ENCODE results near the gene SMYD1. TPM values are rescaled to one million over a fixed set of nuclear protein-coding genes. Genes with fewer than 3 reads are reported as not detected.

Gene SMYD1
- total and polyA plus RNA-seq, 2 donors (not counting 1 experiment from before 2014, with no cell fraction given), result not detected

DNA sequence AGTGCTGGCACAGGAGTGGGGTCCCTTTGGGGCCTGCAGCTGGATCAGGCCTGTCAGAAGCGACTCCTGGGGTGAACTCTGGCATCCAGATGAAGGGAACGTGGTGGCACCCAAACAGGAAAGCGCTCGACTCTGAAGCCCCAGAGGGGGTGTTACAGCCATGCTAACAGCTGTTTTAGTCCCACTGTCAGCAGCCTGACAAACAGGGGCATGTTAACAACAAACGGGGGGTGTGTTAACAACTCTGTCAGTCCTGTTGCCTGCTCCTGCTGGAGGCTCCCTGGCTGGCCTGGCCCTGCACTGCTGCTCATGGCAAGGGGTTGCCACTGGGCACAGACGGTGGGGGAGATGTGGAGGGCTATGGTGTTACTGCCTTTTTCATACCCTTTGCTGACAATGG is 48.7 kb upstream of the SMYD1 start:
- no peak overlapping the region for H3K4me3 ChIP-seq (ENCODE audit: control extremely low read depth in 1 of 5, extremely low read depth in 1 of 5, insufficient read depth in 1 of 5, low read depth in 2 of 5, low read length in 4 of 5)
- ATAC-seq (ENCODE audit: low read depth), result no peak

DNA sequence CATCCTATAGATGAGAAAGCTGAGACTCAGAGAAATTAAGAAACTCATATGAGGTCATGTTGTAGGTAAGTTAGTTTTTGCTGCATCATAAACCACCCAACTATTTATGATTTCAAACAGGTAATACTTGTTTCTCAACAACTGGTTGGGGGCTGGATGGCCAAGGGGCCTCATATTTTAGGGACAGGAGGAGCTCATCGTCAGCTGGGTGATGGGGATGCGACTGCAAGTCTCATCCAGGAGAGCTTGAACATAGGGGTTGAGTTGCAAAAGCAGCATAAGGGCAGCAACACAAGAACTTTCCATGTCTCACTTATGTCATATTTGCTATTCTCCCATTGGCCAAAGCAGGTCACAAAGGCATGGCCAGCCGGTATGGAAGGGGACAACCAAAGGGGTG is 47.6 kb upstream of the SMYD1 start:
- peaks cover 6 to 15% of the 10 kb centered on the region in 2 donors for H3K4me1 ChIP-seq (ENCODE audit: control insufficient read depth in 2 of 2, insufficient read depth in 2 of 2, low read length in 2 of 2)
- intact Hi-C loops (cut with micrococcal nuclease), result loop anchor here (5.0 to 10.0 kb wide), 2 partner anchors 1455 to 1578 kb away; partner anchors contain the start of genes CHMP3 and KDM3A
- no peak overlapping the region for H3K27ac Mint-ChIP-seq
- H2AFZ ChIP-seq (ENCODE audit: insufficient read depth, low read depth, low read length, poor library complexity, severe bottlenecking), result no peak overlapping the region
- H3K4me2 ChIP-seq (replicated peaks; ENCODE audit: low read depth, low read length, poor library complexity, severe bottlenecking), result no peak overlapping the region
- TF ChIP-seq, protein P1, sequence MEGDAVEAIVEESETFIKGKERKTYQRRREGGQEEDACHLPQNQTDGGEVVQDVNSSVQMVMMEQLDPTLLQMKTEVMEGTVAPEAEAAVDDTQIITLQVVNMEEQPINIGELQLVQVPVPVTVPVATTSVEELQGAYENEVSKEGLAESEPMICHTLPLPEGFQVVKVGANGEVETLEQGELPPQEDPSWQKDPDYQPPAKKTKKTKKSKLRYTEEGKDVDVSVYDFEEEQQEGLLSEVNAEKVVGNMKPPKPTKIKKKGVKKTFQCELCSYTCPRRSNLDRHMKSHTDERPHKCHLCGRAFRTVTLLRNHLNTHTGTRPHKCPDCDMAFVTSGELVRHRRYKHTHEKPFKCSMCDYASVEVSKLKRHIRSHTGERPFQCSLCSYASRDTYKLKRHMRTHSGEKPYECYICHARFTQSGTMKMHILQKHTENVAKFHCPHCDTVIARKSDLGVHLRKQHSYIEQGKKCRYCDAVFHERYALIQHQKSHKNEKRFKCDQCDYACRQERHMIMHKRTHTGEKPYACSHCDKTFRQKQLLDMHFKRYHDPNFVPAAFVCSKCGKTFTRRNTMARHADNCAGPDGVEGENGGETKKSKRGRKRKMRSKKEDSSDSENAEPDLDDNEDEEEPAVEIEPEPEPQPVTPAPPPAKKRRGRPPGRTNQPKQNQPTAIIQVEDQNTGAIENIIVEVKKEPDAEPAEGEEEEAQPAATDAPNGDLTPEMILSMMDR (IDR thresholded peaks at IDR 0.05), result no peak
- TF ChIP-seq EZH2 (IDR thresholded peaks at IDR 0.05; ENCODE audit: borderline replicate concordance, insufficient read depth, low read depth, low read length, poor library complexity, severe bottlenecking), result no peak
- H4K20me1 ChIP-seq (ENCODE audit: control insufficient read depth, insufficient read depth, low read length, poor library complexity, severe bottlenecking), result no peaks in the 10 kb centered on the region
- H3K27ac ChIP-seq (ENCODE audit: low read length in 2 of 2), result no peak overlapping the region
- ATAC-seq (ENCODE audit: low read depth), result no peak
- H3K27me3 ChIP-seq (replicated peaks in 1 of 4; ENCODE audit: control extremely low read depth in 1 of 4, control insufficient read depth in 3 of 4, insufficient read depth in 4 of 4, low read length in 3 of 4), result no peaks in the 10 kb centered on the region
- ChIA-PET CTCF (interaction anchor here (0.8 kb wide), 1 partner anchor 18 kb away, joined by 3 read pairs; no protein-coding TSS in a partner anchor), POLR2A (no interaction called here)
- no peak overlapping the region for H3K9ac ChIP-seq (ENCODE audit: low read length)
- no peaks in the 10 kb centered on the region for H3K9me3 Mint-ChIP-seq (ENCODE audit: insufficient read depth)
- no peaks in the 10 kb centered on the region for H3K36me3 ChIP-seq (replicated peaks in 1 of 2; ENCODE audit: control extremely low read depth in 1 of 2, control insufficient read depth in 1 of 2, extremely low read depth in 1 of 2, insufficient read depth in 2 of 2, low read length in 1 of 2)
- peaks cover 0 to 10% (median 4%) of the 10 kb centered on the region in 3 donors for H3K9me3 ChIP-seq (ENCODE audit: control extremely low read depth in 1 of 3, control insufficient read depth in 2 of 3, insufficient read depth in 1 of 3, low read length in 2 of 3)
- 100% methylated on average over 2 of the region's 3 CpGs for WGBS (ENCODE audit: insufficient coverage)
- H3K27me3 Mint-ChIP-seq, result no peaks in the 10 kb centered on the region
- H3K4me1 Mint-ChIP-seq, result peaks cover 23% of the 10 kb centered on the region
- H3K4me3 Mint-ChIP-seq, result no peak overlapping the region
- peaks cover 6% of the 10 kb centered on the region for H3K79me2 ChIP-seq (ENCODE audit: control insufficient read depth, insufficient read depth, low read length)
- no peak overlapping the region for H3K4me3 ChIP-seq (ENCODE audit: control extremely low read depth in 1 of 5, extremely low read depth in 1 of 5, insufficient read depth in 1 of 5, low read depth in 2 of 5, low read length in 4 of 5)
- DNase-seq, result no peak

More for the DNA sequence above, 48.7 kb upstream of the SMYD1 start:
- 91% methylated on average over 6 of the region's 6 CpGs for WGBS (ENCODE audit: insufficient coverage)
- TF ChIP-seq EZH2 (IDR thresholded peaks at IDR 0.05; ENCODE audit: borderline replicate concordance, insufficient read depth, low read depth, low read length, poor library complexity, severe bottlenecking), result no peak
- TF ChIP-seq, protein P1 (IDR thresholded peaks at IDR 0.05), result no peak
- H4K20me1 ChIP-seq (ENCODE audit: control insufficient read depth, insufficient read depth, low read length, poor library complexity, severe bottlenecking), result no peaks in the 10 kb centered on the region
- no peak overlapping the region for H3K27ac ChIP-seq (ENCODE audit: low read length in 2 of 2)
- Mint-ChIP-seq H3K9me3 (ENCODE audit: insufficient read depth) (no peaks in the 10 kb centered on the region), H3K4me3 (no peak overlapping the region), H3K27me3 (no peaks in the 10 kb centered on the region), H3K4me1 (peaks cover 25% of the 10 kb centered on the region), H3K27ac (no peak overlapping the region)
- DNase-seq, result no peak
- ChIA-PET CTCF (no interaction called here), POLR2A (no interaction called here)
- no peaks in the 10 kb centered on the region for H3K36me3 ChIP-seq (replicated peaks in 1 of 2; ENCODE audit: control extremely low read depth in 1 of 2, control insufficient read depth in 1 of 2, extremely low read depth in 1 of 2, insufficient read depth in 2 of 2, low read length in 1 of 2)
- H3K9ac ChIP-seq (ENCODE audit: low read length), result no peak overlapping the region
- intact Hi-C loops (cut with micrococcal nuclease), result loop anchor here (5.0 to 10.0 kb wide), 2 partner anchors 1454 to 1577 kb away; partner anchors contain the start of genes CHMP3 and KDM3A
- no peaks in the 10 kb centered on the region for H3K27me3 ChIP-seq (replicated peaks in 1 of 4; ENCODE audit: control extremely low read depth in 1 of 4, control insufficient read depth in 3 of 4, insufficient read depth in 4 of 4, low read length in 3 of 4)
- H3K4me2 ChIP-seq (replicated peaks; ENCODE audit: low read depth, low read length, poor library complexity, severe bottlenecking), result no peak overlapping the region
- H3K79me2 ChIP-seq (ENCODE audit: control insufficient read depth, insufficient read depth, low read length), result peaks cover 6% of the 10 kb centered on the region
- peaks cover 6 to 15% of the 10 kb centered on the region in 2 donors for H3K4me1 ChIP-seq (ENCODE audit: control insufficient read depth in 2 of 2, insufficient read depth in 2 of 2, low read length in 2 of 2)
- H2AFZ ChIP-seq (ENCODE audit: insufficient read depth, low read depth, low read length, poor library complexity, severe bottlenecking), result no peak overlapping the region
- H3K9me3 ChIP-seq (ENCODE audit: control extremely low read depth in 1 of 3, control insufficient read depth in 2 of 3, insufficient read depth in 1 of 3, low read length in 2 of 3), result peaks cover 0 to 10% (median 4%) of the 10 kb centered on the region in 3 donors

All from B cell (primary cell).